ENCODE data around the gene TCF19. TPM values are rescaled to one million over a fixed set of nuclear protein-coding genes. Genes with fewer than 3 reads are reported as not detected.
"Not testable (repeated sequence)": the region's sequence is repeated elsewhere in the genome, so short reads cannot be mapped to it uniquely, and the experiment has no call there.

TCF19 gene
- total RNA-seq, 2 experiments from 2014 or later, result 86.3 to 86.7 TPM

- no peaks in the 10 kb centered on the region for H3K27me3 Mint-ChIP-seq
Measured at GRCh38 chr6:31157513-31158139, 763 bp upstream of the TCF19 start, which contains the start of gene CCHCR1. Gene CCHCR1, minus strand, starts transcription at chr6:31157802. Its CDS starts 202 bp downstream, at chr6:31157600.

GRCh38 chr6:31158863-31159855 is 770 bp downstream of the TCF19 start:
- H3K27me3 Mint-ChIP-seq, result no peaks in the 10 kb centered on the region
- H3K4me3 Mint-ChIP-seq, result peak overlapping the region; percentile 87
- H3K36me3 Mint-ChIP-seq (ENCODE audit: low read depth), result peaks cover 45% of the 10 kb centered on the region
- no peaks in the 10 kb centered on the region for H3K9me3 Mint-ChIP-seq
- ChIA-PET POLR2A (interaction anchor here (0.9 kb wide), 1 partner anchor 542 kb away, joined by 10 read pairs; the partner anchor contains the start of genes MRPS18B and PPP1R10), CTCF (interaction anchor here (0.9 to 3.3 kb wide), 6 partner anchors 12 to 241 kb away, joined by 3 to 20 read pairs (median 7); no protein-coding TSS in a partner anchor)
- peaks cover 49% of the 10 kb centered on the region for H3K4me1 Mint-ChIP-seq
- peak; percentile 32 for DNase-seq
- H3K27ac Mint-ChIP-seq, result peak overlapping the region; percentile 84

More at GRCh38 chr6:31157513-31158139, 763 bp upstream of the TCF19 start, which contains the start of gene CCHCR1:
- Mint-ChIP-seq H3K9me3 (no peaks in the 10 kb centered on the region), H3K4me1 (peaks cover 43% of the 10 kb centered on the region), H3K4me3 (peak within 1 kb of the TSS; percentile 87), H3K27ac (peak within 1 kb of the TSS; percentile 84), H3K36me3 (ENCODE audit: low read depth) (peaks cover 40% of the 10 kb centered on the region)
- POLR2A ChIA-PET, result interaction anchor here (0.9 kb wide), 1 partner anchor 540 kb away, joined by 10 read pairs; the partner anchor contains the start of genes MRPS18B and PPP1R10
- CTCF ChIA-PET, result interaction anchor here (0.7 to 3.3 kb wide), 12 partner anchors 10 to 1227 kb away, joined by 3 to 20 read pairs (median 4); no protein-coding TSS in a partner anchor
- DNase-seq, result no peak

- H3K27me3 Mint-ChIP-seq, result no peaks in the 10 kb centered on the region
- POLR2A ChIA-PET, result no interaction called here
- peaks cover 35% of the 10 kb centered on the region for H3K36me3 Mint-ChIP-seq (ENCODE audit: low read depth)
- no peak overlapping the region for H3K4me3 Mint-ChIP-seq
- H3K4me1 Mint-ChIP-seq, result peaks cover 47% of the 10 kb centered on the region
- no peak for DNase-seq
- H3K9me3 Mint-ChIP-seq, result no peaks in the 10 kb centered on the region
- CTCF ChIA-PET, result interaction anchor here (1.0 kb wide), 1 partner anchor 205 kb away, joined by 3 read pairs; no protein-coding TSS in a partner anchor
- peak overlapping the region; percentile 33 for H3K27ac Mint-ChIP-seq
Measured at GRCh38 chr6:31161216-31162126, 3.1 kb downstream of the TCF19 start.

- Mint-ChIP-seq H3K4me3 (no peak overlapping the region), H3K4me1 (peaks cover 36% of the 10 kb centered on the region), H3K36me3 (ENCODE audit: low read depth) (peaks cover 35% of the 10 kb centered on the region), H3K9me3 (no peaks in the 10 kb centered on the region), H3K27me3 (no peaks in the 10 kb centered on the region), H3K27ac (no peak overlapping the region)
- ChIA-PET POLR2A (no interaction called here), CTCF (interaction anchor here (0.6 to 1.2 kb wide), 2 partner anchors 12 to 27 kb away, joined by 3 to 4 read pairs; no protein-coding TSS in a partner anchor)
- no peak for DNase-seq
Measured at GRCh38 chr6:31162463-31163165, 4.2 kb downstream of the TCF19 start.

- ChIA-PET POLR2A (no interaction called here), CTCF (interaction anchor here (1.3 kb wide), 1 partner anchor 9 kb away, joined by 3 read pairs; no protein-coding TSS in a partner anchor)
- Mint-ChIP-seq H3K9me3 (no peaks in the 10 kb centered on the region), H3K27ac (no peak overlapping the region), H3K4me3 (no peak overlapping the region), H3K27me3 (no peaks in the 10 kb centered on the region), H3K4me1 (peaks cover 32% of the 10 kb centered on the region), H3K36me3 (ENCODE audit: low read depth) (peaks cover 33% of the 10 kb centered on the region)
- no peak for DNase-seq
Measured at GRCh38 chr6:31163922-31164321, 5.5 kb downstream of the TCF19 start.

GRCh38 chr6:31164475-31165063 is 6.2 kb downstream of the TCF19 start:
- H3K4me1 Mint-ChIP-seq, result peaks cover 27% of the 10 kb centered on the region
- H3K27ac Mint-ChIP-seq, POLR2A ChIA-PET: not testable (repeated sequence)

GRCh38 chr6:31165064-31165832 is 6.9 kb downstream of the TCF19 start:
- H3K27ac Mint-ChIP-seq, H3K9me3 Mint-ChIP-seq, DNase-seq, H3K27me3 Mint-ChIP-seq, H3K4me3 Mint-ChIP-seq, POLR2A ChIA-PET: not testable (repeated sequence)
- CTCF ChIA-PET, result interaction anchor here (0.5 to 2.2 kb wide), 5 partner anchors 16 to 1487 kb away, joined by 3 to 10 read pairs (median 4); no protein-coding TSS in a partner anchor
- Mint-ChIP-seq H3K4me1 (peaks cover 21% of the 10 kb centered on the region), H3K36me3 (ENCODE audit: low read depth) (peaks cover 22% of the 10 kb centered on the region)

More at GRCh38 chr6:31164475-31165063, 6.2 kb downstream of the TCF19 start:
- H3K4me3 Mint-ChIP-seq, H3K27me3 Mint-ChIP-seq, DNase-seq, H3K9me3 Mint-ChIP-seq: not testable (repeated sequence)
- peaks cover 27% of the 10 kb centered on the region for H3K36me3 Mint-ChIP-seq (ENCODE audit: low read depth)
- CTCF ChIA-PET, result interaction anchor here (1.3 to 2.2 kb wide), 5 partner anchors 10 to 41 kb away, joined by 3 to 10 read pairs (median 4); no protein-coding TSS in a partner anchor

GRCh38 chr6:31165986-31166385 is 7.6 kb downstream of the TCF19 start:
- Mint-ChIP-seq H3K27ac (no peak overlapping the region), H3K4me3 (no peak overlapping the region), H3K27me3 (no peaks in the 10 kb centered on the region), H3K9me3 (no peaks in the 10 kb centered on the region), H3K36me3 (ENCODE audit: low read depth) (peaks cover 18% of the 10 kb centered on the region), H3K4me1 (peaks cover 17% of the 10 kb centered on the region)
- ChIA-PET CTCF (interaction anchor here (1.9 to 2.2 kb wide), 3 partner anchors 15 to 31 kb away, joined by 4 to 10 read pairs (median 5); no protein-coding TSS in a partner anchor), POLR2A (no interaction called here)
- DNase-seq, result no peak

- POLR2A ChIA-PET, result no interaction called here
- no peak overlapping the region for H3K27ac Mint-ChIP-seq
Measured at GRCh38 chr6:31168606-31169005, 10.2 kb downstream of the TCF19 start.

GRCh38 chr6:31169123-31169857 is 10.9 kb downstream of the TCF19 start:
- H3K4me3 Mint-ChIP-seq, result no peak overlapping the region
- DNase-seq, result no peak
- no peak overlapping the region for H3K27ac Mint-ChIP-seq
- POLR2A ChIA-PET, result no interaction called here
- H3K4me1 Mint-ChIP-seq, result no peaks in the 10 kb centered on the region
- no peaks in the 10 kb centered on the region for H3K27me3 Mint-ChIP-seq
- CTCF ChIA-PET, result interaction anchor here (1.0 to 1.1 kb wide), 2 partner anchors 27 to 198 kb away, joined by 3 read pairs; no protein-coding TSS in a partner anchor
- no peaks in the 10 kb centered on the region for H3K9me3 Mint-ChIP-seq
- no peaks in the 10 kb centered on the region for H3K36me3 Mint-ChIP-seq (ENCODE audit: low read depth)

More at GRCh38 chr6:31168606-31169005, 10.2 kb downstream of the TCF19 start:
- CTCF ChIA-PET, result no interaction called here
- H3K27me3 Mint-ChIP-seq, result no peaks in the 10 kb centered on the region
- no peak overlapping the region for H3K4me3 Mint-ChIP-seq
- peaks cover 3% of the 10 kb centered on the region for H3K4me1 Mint-ChIP-seq
- no peak for DNase-seq
- H3K9me3 Mint-ChIP-seq, result no peaks in the 10 kb centered on the region
- H3K36me3 Mint-ChIP-seq (ENCODE audit: low read depth), result no peaks in the 10 kb centered on the region
